Hepatocyte (in vitro differentiated cells): Measurements from ENCODE around the gene CTSL.

Experiments
- EZH2 ChIP-seq: fragments of 200-600 bp; sonication (generic); IDR thresholded peaks from 2 replicates; pipeline ENCODE4 v1.6.1; 2016; ENCODE audit warnings: antibody characterized with exemption, mild to moderate bottlenecking, borderline replicate concordance
- EZH2phosphoT487 ChIP-seq: fragments of 200-600 bp; sonication (generic); IDR thresholded peaks from one replicate; pipeline ENCODE4 v1.6.1; 2018; ENCODE audit warnings: antibody characterized with exemption, mild to moderate bottlenecking, low read depth, moderate library complexity; ENCODE audit not compliant: unreplicated experiment, severe bottlenecking
- TF ChIP-seq, protein P1 (sequence below): fragments of 200-600 bp; sonication (generic); IDR thresholded peaks from 2 replicates; pipeline ENCODE4 v1.5.1; 2016; ENCODE audit warnings: antibody characterized with exemption, mild to moderate bottlenecking; ENCODE audit not compliant: poor library complexity

DNA sequence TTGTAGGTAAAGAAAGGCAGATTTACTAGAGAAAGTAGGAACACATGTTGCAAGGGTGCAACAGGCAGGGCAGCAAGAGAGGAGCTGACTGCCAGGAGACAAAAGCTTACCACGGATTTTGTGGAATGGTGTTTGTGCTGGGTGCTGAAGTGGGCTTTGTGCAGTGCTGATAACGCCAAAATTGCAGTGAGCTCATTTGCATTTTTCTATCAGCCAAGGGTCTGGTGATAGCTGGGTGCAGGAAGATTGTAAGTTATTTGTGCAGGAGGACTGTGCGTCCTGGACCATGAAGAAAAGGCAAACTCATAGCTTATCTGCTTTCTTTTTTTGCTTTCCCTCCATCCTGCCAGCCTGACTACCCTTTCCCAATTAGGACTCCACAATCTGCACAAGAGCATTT, 13.6 kb downstream of the CTSL start:
- TF ChIP-seq, protein P1, sequence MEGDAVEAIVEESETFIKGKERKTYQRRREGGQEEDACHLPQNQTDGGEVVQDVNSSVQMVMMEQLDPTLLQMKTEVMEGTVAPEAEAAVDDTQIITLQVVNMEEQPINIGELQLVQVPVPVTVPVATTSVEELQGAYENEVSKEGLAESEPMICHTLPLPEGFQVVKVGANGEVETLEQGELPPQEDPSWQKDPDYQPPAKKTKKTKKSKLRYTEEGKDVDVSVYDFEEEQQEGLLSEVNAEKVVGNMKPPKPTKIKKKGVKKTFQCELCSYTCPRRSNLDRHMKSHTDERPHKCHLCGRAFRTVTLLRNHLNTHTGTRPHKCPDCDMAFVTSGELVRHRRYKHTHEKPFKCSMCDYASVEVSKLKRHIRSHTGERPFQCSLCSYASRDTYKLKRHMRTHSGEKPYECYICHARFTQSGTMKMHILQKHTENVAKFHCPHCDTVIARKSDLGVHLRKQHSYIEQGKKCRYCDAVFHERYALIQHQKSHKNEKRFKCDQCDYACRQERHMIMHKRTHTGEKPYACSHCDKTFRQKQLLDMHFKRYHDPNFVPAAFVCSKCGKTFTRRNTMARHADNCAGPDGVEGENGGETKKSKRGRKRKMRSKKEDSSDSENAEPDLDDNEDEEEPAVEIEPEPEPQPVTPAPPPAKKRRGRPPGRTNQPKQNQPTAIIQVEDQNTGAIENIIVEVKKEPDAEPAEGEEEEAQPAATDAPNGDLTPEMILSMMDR: no peak
- no peak for TF ChIP-seq EZH2phosphoT487
- TF ChIP-seq EZH2: no peak
